GM12801 (cell line): Measurements from ENCODE around the gene ESR2.

Experiments
- CTCF ChIP-seq: IDR thresholded peaks from one replicate; pipeline ENCODE4 v1.5.1; 2011; ENCODE audit warnings: control low read depth; ENCODE audit not compliant: insufficient read length; ENCODE audit errors: extremely low read depth

ESR2 gene

DNA sequence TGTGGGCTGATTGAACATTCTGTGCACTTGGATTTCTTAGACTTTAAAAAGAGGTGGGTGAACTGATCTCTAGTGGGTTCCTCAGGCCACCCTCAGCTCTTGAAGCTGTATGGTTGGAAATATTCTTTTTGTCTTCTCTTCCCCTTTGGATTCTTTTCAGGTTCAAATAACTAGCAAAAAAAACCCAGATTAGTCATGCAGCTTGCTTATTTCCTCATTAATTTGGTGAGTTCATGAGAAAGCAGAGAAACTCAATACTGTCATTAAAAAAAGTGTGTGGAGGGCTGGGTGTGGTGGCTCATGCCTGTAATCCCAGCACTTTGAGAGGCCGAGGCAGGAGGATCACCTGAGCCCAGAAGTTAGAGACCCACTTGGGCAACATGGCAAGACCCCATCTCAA is 183.4 kb downstream of the ESR2 start:
- no peak for TF ChIP-seq CTCF

DNA sequence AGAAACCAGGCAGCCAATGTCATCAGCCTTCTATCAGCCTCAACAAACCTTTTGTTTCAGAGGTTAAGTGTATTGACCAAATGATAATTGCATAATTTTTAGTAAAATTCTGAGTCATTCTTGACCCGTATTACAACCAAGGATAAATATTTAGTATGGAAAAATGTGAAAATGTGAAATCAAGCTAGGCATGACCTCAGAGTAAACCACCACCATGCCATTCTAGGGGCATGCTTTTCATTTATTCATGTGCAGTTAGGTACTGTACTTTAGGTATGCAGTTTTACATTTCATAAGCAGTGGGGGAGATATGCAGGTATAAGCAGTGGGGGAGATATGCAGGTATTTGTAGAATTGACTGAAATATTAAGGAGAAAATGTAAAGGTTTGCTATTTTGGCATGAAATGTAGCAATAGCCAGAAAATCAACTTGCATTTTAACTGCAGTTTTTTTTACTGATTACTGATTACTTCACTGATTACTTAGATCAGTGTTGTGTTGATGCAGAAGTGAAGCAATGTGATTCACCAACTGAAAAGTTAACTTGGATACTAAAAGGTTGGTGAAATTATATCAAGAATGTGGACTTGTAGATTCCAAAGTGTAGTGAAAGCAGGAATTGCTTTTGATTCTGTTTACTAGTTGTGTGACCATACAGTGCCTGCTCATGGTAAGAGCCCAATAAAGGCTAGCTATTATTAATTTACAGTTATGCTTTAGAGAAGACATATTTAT is 184.2 kb downstream of the ESR2 start:
- TF ChIP-seq CTCF = no peak

DNA sequence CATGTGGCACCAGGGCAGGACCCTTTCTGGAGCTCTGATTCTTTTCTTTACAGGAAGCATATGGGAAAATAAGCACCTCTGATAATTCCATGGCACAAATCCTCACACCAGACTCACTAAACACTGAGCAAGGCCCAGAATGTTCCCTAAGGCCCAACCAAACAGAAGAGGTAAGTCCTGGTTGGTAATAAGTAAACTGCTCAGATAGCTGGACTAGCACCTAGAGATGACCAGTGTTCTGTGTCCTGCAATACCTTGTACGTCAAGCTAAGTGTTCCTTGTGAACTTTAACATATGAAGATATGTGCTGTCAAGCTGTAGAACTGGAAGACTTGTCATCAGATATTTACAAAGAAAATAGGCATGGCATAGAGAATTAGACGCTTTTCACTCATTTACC is 186.7 kb downstream of the ESR2 start:
- TF ChIP-seq CTCF = no peak

DNA sequence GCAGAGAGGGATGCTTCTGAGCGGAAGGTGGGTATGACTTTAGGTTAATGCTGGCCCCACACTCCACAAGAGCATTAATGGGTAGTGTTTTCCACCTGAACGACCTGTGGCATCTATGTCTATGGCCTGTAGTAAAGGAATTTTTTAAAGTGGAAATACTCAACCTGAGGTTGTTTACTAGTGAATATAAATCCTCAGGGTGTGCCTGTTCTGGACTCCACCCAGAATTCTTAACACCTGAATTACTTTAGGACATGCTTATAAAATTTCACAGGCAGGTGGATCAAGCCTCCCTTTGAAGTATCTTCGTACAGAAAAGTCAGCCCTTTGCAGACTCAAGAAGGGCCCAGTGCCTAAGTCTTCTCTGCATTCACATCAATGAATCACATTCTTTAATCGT is 196.1 kb downstream of the ESR2 start:
- no peak for TF ChIP-seq CTCF

DNA sequence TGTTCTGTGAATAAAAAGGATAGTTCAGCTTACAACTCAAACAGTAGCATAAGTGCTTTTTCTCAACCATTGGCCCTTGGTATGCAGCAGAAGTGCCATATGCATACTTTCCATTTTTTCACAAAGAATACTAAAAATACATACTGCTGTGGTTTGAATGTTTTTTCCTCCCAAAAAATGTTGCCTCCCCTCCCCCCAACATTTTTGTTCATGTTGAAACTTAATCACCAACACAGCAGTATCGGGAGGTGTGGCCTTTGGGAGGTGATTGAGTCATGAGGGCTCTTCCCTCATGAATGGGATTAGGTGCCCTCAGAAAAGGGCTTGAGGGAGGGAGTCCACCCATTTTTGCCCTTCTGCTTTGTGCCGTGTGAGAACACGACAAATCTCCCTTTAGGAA is 198.6 kb downstream of the ESR2 start:
- TF ChIP-seq CTCF = no peak

- TF ChIP-seq CTCF = no peak
Measured at GRCh38 chr14:64092940-64093339, 201.2 kb downstream of the ESR2 start.

DNA sequence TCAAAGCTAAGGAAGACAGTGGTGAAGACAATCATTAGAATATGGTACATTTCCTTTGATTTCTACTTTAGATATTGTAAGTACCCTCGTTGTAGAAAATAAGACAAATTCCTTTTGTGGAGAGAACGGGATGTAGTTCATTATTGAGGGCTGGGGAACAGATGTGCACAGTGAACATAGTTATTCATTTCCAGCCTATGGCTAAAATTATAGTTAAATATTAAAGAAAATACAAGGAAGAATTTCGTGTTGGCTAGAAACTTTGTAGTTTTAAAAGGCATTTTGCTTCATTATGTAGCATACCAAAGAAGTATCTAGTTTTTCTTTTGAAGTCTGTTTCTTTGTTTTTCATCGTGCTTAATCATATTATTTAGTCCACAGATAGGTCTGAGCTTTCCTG is 201.8 kb downstream of the ESR2 start:
- TF ChIP-seq CTCF = no peak
